CD1c-positive myeloid dendritic cell (primary cell): ENCODE data around the gene SLC5A1.

Source experiments
- DNase-seq: peaks from one replicate; pipeline ENCODE4 v3.0.0-alpha.2; 2016; ENCODE audit errors: extremely low spot score

Gene SLC5A1

GRCh38 chr22:32042924-32043323, at the start of gene SLC5A1:
TSS of gene SLC5A1 (plus strand) at chr22:32043261. CDS start at chr22:32043282, 21 bp downstream.
- no peak for DNase-seq

DNA sequence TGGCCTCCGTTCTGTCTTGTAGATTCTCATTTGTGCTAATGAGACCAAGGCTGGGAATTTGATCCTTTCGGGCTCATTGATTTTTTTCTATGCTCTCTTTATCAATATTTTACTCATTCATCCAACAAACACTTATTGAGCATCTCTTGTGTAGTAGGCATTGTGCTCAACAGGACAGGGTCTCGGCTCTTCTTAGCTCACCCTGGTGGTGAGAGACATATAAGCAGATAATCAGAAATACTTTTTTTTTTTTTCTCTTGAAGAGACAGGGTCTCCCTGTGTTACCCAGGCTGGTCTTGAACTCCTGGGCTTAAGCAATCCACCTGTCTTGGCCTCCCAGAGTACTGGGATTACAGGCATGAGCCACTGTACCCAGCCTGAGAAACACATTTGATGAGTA, 48.0 kb upstream of the SLC5A1 start:
- no peak for DNase-seq

DNA sequence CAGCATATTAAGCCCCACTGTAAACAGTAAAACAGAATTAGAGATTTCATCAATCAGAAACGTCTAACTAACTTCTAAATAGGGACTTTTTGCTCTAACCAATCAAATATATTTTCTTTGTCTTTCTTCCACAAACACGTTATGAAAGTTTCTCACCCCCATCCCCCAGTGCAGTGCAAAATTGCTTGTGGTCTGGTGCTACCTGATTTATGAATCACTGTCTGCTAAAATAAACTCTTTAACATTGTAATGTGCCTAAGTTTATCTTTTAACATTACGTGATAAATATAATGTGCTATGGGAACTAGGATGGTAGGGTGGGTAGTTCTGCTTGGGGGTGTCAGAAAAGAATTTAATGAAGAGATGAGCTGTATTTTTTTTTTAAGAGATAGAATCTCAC, 47.3 kb upstream of the SLC5A1 start:
- no peak for DNase-seq

GRCh38 chr22:31998784-31999385, 44.2 kb upstream of the SLC5A1 start:
- DNase-seq, result no peak

GRCh38 chr22:32000181-32000580, 42.9 kb upstream of the SLC5A1 start:
- no peak for DNase-seq

- no peak for DNase-seq
Observed at GRCh38 chr22:32005453-32005852, 37.6 kb upstream of the SLC5A1 start.

GRCh38 chr22:32013200-32013599, 29.9 kb upstream of the SLC5A1 start:
- DNase-seq, result no peak

- no peak for DNase-seq
Observed at GRCh38 chr22:32016081-32016480, 27.0 kb upstream of the SLC5A1 start.

DNA sequence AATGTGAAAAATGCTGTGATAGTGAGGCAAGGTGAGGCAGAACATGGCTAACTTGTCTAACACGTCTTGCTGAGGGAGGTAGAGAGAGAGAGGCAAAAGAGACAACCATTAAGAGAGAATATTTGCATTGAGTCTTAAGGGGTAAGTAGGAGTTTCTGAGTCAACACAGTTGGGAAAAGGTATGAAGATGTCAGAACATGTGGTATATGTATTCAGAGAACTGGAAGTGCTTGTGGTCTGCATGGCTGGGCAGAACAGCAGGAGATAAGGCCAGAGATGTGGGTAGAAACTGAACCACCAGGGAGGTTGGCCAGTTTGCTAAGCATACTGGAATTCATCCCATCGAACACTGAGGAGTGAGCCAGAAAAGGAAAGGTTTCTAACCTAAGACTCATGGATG, 25.0 kb upstream of the SLC5A1 start:
- no peak for DNase-seq

DNA sequence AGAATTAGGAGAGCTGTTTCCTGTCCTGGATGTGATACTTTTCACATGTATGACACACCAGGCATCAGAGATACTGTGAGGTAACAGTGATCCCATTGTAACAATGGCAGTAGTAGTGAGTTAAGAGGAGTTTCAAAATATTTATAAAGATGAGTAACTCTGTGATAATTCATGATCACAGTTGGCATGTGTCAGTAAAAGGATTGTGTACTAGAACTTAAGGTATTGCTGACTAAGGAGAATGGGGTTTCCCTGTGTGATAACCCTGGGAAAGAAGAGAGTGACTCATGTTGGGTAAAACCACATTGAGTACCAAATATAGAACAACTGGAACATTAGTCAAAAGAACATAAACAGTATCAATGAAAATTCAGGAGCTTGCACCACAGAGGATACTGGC, 22.9 kb upstream of the SLC5A1 start:
- no peak for DNase-seq

GRCh38 chr22:32021716-32022115, 21.3 kb upstream of the SLC5A1 start:
- DNase-seq, result no peak

- DNase-seq, result no peak
Observed at GRCh38 chr22:32023251-32023827, 19.7 kb upstream of the SLC5A1 start.

DNA sequence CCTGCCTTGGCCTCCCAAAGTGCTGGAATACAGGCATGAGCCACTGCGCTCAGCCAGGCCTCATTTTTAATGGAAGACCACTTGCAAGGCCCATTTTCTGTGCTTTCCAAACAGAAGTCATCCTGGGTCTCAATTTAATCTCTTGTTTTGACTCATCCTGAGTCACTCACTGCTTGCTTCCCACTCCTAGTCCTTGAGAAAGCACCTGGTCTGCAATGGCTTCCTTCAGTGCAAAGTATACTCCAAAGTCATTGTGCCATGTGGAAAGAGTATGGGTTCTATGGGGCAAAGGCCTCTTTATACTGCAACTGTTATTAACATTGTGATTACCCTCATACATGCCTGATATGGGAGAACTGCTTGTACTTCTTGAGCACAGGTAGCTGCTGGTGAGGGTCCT, 18.3 kb upstream of the SLC5A1 start:
- no peak for DNase-seq

DNA sequence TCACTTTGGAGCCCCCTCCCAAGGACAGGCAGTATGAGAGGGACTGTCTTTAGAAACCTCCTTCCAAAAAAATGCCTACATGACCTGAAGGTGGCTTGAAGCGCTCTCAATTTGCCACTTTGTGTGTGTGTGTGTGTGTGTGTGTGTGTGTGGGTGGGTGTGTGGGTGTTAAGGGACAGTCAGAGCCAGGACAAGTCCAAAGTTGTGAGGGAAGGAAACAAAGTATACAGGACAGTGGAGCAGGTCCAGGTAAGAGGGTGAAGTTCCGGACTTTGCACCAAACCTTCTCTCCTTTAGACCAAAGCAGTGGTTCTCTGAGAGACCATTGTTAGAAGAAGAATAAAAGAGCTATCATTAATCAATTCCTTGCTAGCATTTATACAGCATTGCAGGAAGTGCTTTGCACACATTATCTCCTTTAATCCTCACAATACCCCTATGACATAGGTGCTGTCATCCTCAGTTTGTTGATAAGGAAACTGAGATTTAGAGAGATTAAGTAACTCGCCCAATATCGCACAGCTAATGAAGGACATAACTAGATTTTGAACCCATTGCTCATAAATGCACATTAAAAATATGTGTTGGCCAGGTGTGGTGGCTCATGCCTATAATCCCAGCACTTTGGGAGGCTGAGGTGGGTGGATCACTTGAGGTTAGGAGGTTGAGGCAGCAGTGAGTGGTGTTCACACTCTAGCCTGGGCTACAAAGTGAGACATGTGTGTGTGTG, 12.4 kb upstream of the SLC5A1 start:
- no peak for DNase-seq

GRCh38 chr22:32031466-32031865, 11.6 kb upstream of the SLC5A1 start:
- DNase-seq, result no peak

GRCh38 chr22:32034275-32034674, 8.8 kb upstream of the SLC5A1 start:
- no peak for DNase-seq

DNA sequence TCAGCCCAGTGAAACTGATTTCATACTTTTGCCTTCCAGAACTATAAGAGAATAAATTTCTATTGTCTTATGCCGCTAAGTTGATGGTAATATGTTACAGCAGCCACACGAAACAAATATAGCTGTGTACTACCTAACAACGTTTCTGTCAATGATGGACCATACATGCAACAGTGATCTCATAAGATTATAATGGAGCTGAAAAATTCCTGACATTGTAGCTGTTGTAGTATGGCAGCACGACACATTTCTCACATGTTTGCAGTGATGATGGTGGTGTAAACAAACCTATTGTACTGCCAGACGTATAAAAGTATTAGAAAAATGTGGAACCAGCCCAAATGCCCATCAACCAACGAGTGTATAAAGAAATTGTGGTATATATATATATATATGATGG, 5.8 kb upstream of the SLC5A1 start:
- DNase-seq, result no peak

DNA sequence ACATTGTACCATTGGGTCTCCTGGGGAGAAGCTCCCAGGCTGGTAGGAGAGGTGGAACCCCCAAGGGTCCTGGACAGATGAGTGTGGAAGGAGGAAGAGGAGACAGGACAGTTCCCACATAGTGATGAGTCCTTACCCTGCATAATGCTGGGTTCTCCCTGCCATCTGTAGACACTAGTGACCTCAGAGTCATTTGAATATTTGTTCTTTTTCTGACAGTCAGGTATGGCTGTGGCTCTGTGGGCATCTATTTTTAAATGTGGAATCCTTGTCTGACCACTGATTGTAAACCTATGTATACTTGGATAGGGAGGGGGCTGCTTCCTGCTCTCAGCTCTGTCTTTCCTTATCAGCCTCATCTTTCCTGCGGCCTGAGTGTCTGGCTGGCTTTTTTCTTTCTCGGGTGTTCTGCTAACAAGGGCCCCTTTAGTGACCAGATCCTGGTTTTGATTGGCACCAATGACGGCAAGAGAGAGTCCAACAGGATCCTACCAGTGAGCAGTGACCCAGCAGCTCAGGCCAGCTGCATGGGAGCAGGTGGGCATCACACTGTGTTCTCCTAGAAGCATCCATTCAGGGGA, 2.6 kb upstream of the SLC5A1 start:
- no peak for DNase-seq

- DNase-seq, result no peak
Observed at GRCh38 chr22:32043391-32043790, 330 bp downstream of the SLC5A1 start.

GRCh38 chr22:32044477-32044876, 1.4 kb downstream of the SLC5A1 start:
- no peak for DNase-seq

- no peak for DNase-seq
Observed at GRCh38 chr22:32044913-32045312, 1.9 kb downstream of the SLC5A1 start.

DNA sequence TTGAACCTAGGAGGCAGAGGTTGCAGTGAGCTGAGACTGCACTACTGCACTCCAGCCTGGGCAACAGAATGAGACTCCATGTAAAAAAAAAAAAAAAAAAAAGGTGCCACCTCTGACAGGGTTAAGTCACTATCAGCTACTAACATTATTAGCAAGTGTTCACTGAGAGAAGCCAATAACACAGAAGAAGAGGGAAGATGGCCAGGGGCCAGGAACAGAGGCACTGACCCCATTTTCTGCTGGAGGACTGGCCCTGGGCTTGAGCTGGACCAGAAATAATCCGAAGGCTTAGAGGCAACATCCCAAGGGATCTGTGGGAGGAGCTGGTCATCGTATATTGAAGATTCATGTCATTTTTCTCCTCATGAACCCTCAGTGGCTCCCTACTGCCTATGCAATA, 5.0 kb downstream of the SLC5A1 start:
- no peak for DNase-seq
